Cardiac muscle cell (in vitro differentiated cells and primary cell): ENCODE data around the gene TNNI2. TPM values are rescaled to one million over a fixed set of nuclear protein-coding genes. Genes with fewer than 3 reads are reported as not detected.

Experiments
- DNase-seq, 2 donors: peaks; one replicate each; pipeline versions ENCODE4 v3.0.0 to v3.0.0-alpha.2; 2010 to 2017; ENCODE audit warnings: low read depth in 1 of 2, low spot score in 1 of 2
- H3K27ac ChIP-seq: fragments of 200-600 bp; sonication (generic); 2 replicates; pipeline ENCODE4 v1.5.1; 2016
- H3K27me3 ChIP-seq: fragments of 200-600 bp; sonication (generic); 2 replicates; pipeline ENCODE4 v1.6.0; 2016; ENCODE audit warnings: control low read depth
- H3K36me3 ChIP-seq: fragments of 200-600 bp; sonication (generic); 2 replicates; pipeline ENCODE4 v1.5.1; 2016; ENCODE audit warnings: control low read depth
- H3K4me1 ChIP-seq: fragments of 200-600 bp; sonication (generic); 2 replicates; pipeline ENCODE4 v1.8.1; 2017; ENCODE audit warnings: low read depth, mild to moderate bottlenecking, mixed run types
- H3K4me3 ChIP-seq: fragments of 200-600 bp; sonication (generic); 2 replicates; pipeline ENCODE4 v1.5.1; 2016; ENCODE audit warnings: mild to moderate bottlenecking
- H3K9me3 ChIP-seq: fragments of 200-600 bp; sonication (generic); 2 replicates; pipeline ENCODE4 v1.5.1; 2017; ENCODE audit warnings: low read depth, mild to moderate bottlenecking, control low read depth
- CTCF ChIP-seq: IDR thresholded peaks from 2 replicates; pipeline ENCODE4 v1.5.1; 2012; ENCODE audit warnings: low read depth, mild to moderate bottlenecking, low read length
- polyA plus RNA-seq: library from polyadenylated mRNA; unstranded; fragments of >200 nt; fragmentation: Nextera tagmentation; extraction: Ambion mirVana; gene quantifications from 2 replicates; pipeline ENCODE4 v1.2.1, GENCODE V29; 2016
- total RNA-seq: library from RNA; depleted of rRNA; stranded (reverse); fragments of >200 nt; gene quantifications from 2 replicates; pipeline ENCODE4 v1.2.3, GENCODE V29; 2016

TNNI2 gene
- total and polyA plus RNA-seq, 2 experiments from 2014 or later: 2.5 to 3.9 TPM

GRCh38 chr11:1864831-1865665 lies 26.3 kb downstream of the TNNI2 start:
- no peak overlapping the region for H3K4me3 ChIP-seq
- H3K36me3 ChIP-seq: no peaks in the 10 kb centered on the region
- H3K4me1 ChIP-seq: no peaks in the 10 kb centered on the region

GRCh38 chr11:1866226-1866625 lies 27.4 kb downstream of the TNNI2 start:
- H3K27ac ChIP-seq: no peak overlapping the region
- no peak for DNase-seq
- H3K27me3 ChIP-seq: peaks cover 8% of the 10 kb centered on the region
- no peaks in the 10 kb centered on the region for H3K36me3 ChIP-seq
- H3K4me1 ChIP-seq: no peaks in the 10 kb centered on the region
- TF ChIP-seq CTCF: no peak
- no peak overlapping the region for H3K4me3 ChIP-seq
- H3K9me3 ChIP-seq: no peaks in the 10 kb centered on the region

More at GRCh38 chr11:1864831-1865665, 26.3 kb downstream of the TNNI2 start:
- peaks cover 3% of the 10 kb centered on the region for H3K27me3 ChIP-seq
- no peak for TF ChIP-seq CTCF
- DNase-seq: no peak
- no peaks in the 10 kb centered on the region for H3K9me3 ChIP-seq
- H3K27ac ChIP-seq: no peak overlapping the region

- H3K27me3 ChIP-seq: peaks cover 8% of the 10 kb centered on the region
- H3K4me1 ChIP-seq: no peaks in the 10 kb centered on the region
- H3K36me3 ChIP-seq: no peaks in the 10 kb centered on the region
- H3K4me3 ChIP-seq: no peak overlapping the region
- no peak for TF ChIP-seq CTCF
- no peaks in the 10 kb centered on the region for H3K9me3 ChIP-seq
- H3K27ac ChIP-seq: no peak overlapping the region
- DNase-seq: no peak
These were observed 28.0 kb downstream of the TNNI2 start for GRCh38 chr11:1866776-1867175.

DNA sequence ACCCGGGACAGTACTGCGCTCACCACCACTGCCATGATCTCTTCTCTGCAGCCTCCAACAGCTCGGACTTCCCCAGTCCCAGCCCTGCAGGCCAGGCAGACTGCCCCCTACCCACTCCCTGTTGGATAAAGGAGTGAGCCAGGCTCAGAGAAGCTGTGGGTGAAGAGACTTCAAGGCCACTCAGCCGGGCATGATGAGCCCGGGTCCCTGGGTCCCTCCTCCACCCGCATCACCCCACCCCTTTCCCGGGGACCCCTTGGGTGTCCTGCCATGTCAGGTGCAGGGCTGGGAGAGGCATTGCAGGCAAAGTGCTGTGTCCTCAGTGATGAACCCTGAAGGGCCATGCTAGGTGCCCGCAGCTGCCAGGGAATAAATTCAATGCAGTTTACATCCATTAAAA lies 28.6 kb downstream of the TNNI2 start:
- Histone ChIP-seq H3K27me3 (peaks cover 8% of the 10 kb centered on the region), H3K4me3 (no peak overlapping the region), H3K9me3 (no peaks in the 10 kb centered on the region), H3K4me1 (no peaks in the 10 kb centered on the region), H3K36me3 (no peaks in the 10 kb centered on the region), H3K27ac (no peak overlapping the region)
- no peak for TF ChIP-seq CTCF
- DNase-seq: no peak

GRCh38 chr11:1868056-1868635 lies 29.4 kb downstream of the TNNI2 start:
- Histone ChIP-seq H3K9me3 (no peaks in the 10 kb centered on the region), H3K4me3 (no peak overlapping the region), H3K27me3 (peaks cover 8% of the 10 kb centered on the region), H3K4me1 (no peaks in the 10 kb centered on the region), H3K36me3 (no peaks in the 10 kb centered on the region), H3K27ac (no peak overlapping the region)
- TF ChIP-seq CTCF: no peak
- no peak for DNase-seq
